Measurements from ENCODE around the gene IFI30. TPM values are rescaled to one million over a fixed set of nuclear protein-coding genes. Genes with fewer than 3 reads are reported as not detected.

Gene IFI30
- total and polyA plus RNA-seq, 2 experiments from 2014 or later: 27.4 to 34.4 TPM

- Histone ChIP-seq H3K4me3 (no peak overlapping the region), H3K4me1 (ENCODE audit: insufficient read depth) (peaks cover 7% of the 10 kb centered on the region; the same call in 1 of the 2 replicates), H4K20me1 (replicated peaks; ENCODE audit: insufficient read depth) (no peaks in the 10 kb centered on the region), H3K27ac (ENCODE audit: low read depth) (no peak overlapping the region), H3K79me2 (replicated peaks; ENCODE audit: insufficient read depth) (no peaks in the 10 kb centered on the region), H2AFZ (no peak overlapping the region), H3K27me3 (ENCODE audit: insufficient read depth) (no peaks in the 10 kb centered on the region), H3F3A (replicated peaks; ENCODE audit: low read depth) (0 out of 2 replicates have a peak, but pooled peaks cover 12% of the 10 kb centered on the region), H3K4me2 (no peak overlapping the region), H3K36me3 (ENCODE audit: insufficient read depth) (no peaks in the 10 kb centered on the region), H3K9me2 (ENCODE audit: insufficient read depth) (no peaks in the 10 kb centered on the region)
- TF ChIP-seq ZNF331 (CRISPR knock-in tag; IDR thresholded peaks at IDR 0.05; ENCODE audit: low read depth) (no peak), STAT1 (IDR thresholded peaks at IDR 0.05; ENCODE audit: unreplicated experiment) (no peak), REST (IDR thresholded peaks at IDR 0.05; ENCODE audit: unreplicated experiment) (no peak), EZH2phosphoT487 (IDR thresholded peaks at IDR 0.05; ENCODE audit: unreplicated experiment) (no peak), POLR2AphosphoS5 (IDR thresholded peaks at IDR 0.05; ENCODE audit: low read depth) (no peak), ETS1 (IDR thresholded peaks at IDR 0.05) (no peak), JUNB (IDR thresholded peaks at IDR 0.05; ENCODE audit: unreplicated experiment) (no peak), ZNF114 (CRISPR knock-in tag; IDR thresholded peaks at IDR 0.05) (no peak), CREB1 (CRISPR knock-in tag; IDR thresholded peaks at IDR 0.05; ENCODE audit: low read depth) (no peak), EZH2 (IDR thresholded peaks at IDR 0.05; ENCODE audit: low read depth, unreplicated experiment) (no peak), NANOG (IDR thresholded peaks at IDR 0.05; ENCODE audit: borderline replicate concordance) (no peak), CTCF (conservative IDR thresholded peaks at IDR 0.05; ENCODE audit: low read depth in 2 of 2) (no peak), ZNF462 (CRISPR knock-in tag; IDR thresholded peaks at IDR 0.05) (no peak)
- H3K27me3 Mint-ChIP-seq (ENCODE audit: insufficient read depth, low read depth, poor library complexity): peaks cover 13% of the 10 kb centered on the region
- 0 out of 3 replicates have a peak, but pooled peaks cover 3% of the 10 kb centered on the region for H3K9me3 Mint-ChIP-seq
- no peak overlapping the region for H3K27ac Mint-ChIP-seq
- no peak for DNase-seq (ENCODE audit: low spot score)
- no peak for ATAC-seq
- H3K36me3 Mint-ChIP-seq (ENCODE audit: low read depth): no peaks in the 10 kb centered on the region
- peaks cover 13% of the 10 kb centered on the region for H3K4me1 Mint-ChIP-seq
- no peak overlapping the region for H3K4me3 Mint-ChIP-seq
These were observed 44.5 kb downstream of the IFI30 start for GRCh38 chr19:18218159-18218558.

Measured in GM23338 (cell line).